GM15510 (cell line): Measurements from ENCODE around the gene EEF1G.

ENCODE experiments used
- POLR2A ChIP-seq: IDR thresholded peaks from 3 replicates; pipeline ENCODE4 v1.6.1; 2011; ENCODE audit warnings: borderline replicate concordance; ENCODE audit not compliant: insufficient read length; ENCODE audit errors: extremely low read depth

EEF1G gene

DNA sequence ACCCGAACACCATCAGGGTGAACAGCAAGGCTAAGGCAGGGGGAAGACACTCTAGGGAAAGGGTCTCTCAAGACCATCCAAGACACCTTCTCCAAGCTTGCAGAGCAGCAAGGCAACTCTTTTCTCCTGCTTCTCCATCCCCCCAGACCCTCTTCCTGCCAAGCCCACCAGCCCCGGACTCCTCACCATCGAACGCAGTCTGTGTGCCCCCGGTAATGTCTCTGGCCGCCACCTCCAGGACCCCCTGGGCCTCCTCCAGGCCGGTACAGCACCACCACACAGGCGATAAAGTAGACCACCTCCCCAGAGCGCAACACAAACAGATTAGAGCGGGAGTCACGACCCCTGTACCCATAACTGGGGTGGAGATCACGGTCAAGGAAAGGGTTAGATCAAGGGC is 35.1 kb upstream of the EEF1G start:
- no peak for TF ChIP-seq POLR2A

DNA sequence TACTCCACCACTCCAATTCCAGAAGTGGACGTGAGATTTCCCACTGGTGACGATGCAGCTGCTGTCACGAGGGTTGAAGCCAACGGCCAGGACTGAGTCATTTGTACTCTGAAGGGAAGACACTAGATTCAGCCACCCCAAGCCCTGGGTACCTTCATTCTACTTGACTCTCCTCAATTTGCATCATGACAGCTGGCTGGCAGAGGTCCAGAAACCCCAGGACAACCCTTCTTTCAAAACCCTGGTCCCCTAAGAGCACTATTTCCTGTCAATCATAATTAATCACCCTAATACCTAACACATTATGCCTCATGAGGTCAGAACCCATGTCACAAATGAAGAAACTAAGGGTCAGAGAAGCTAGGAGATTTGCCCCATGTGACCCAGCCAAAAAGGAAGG is 34.0 kb upstream of the EEF1G start:
- no peak for TF ChIP-seq POLR2A

DNA sequence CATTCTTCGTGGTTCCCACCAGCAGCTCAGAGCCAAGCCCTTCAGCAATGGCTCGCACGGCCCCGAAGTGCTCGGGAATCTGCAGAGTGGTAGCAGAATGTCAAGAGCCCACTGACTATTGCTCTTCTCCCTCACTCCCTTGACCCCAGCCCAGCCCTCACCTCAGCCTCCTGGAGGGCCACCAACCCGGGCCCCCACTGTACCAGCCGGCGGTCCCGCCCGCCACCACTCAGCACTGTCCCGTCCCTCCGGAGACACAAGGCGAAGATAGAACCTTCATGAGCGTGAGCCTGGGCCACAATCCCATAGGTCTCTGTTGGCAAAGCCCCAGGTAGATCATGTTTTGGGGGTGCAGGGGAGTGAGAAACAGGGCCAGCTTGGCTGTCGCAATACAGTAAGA is 32.2 kb upstream of the EEF1G start:
- no peak for TF ChIP-seq POLR2A

DNA sequence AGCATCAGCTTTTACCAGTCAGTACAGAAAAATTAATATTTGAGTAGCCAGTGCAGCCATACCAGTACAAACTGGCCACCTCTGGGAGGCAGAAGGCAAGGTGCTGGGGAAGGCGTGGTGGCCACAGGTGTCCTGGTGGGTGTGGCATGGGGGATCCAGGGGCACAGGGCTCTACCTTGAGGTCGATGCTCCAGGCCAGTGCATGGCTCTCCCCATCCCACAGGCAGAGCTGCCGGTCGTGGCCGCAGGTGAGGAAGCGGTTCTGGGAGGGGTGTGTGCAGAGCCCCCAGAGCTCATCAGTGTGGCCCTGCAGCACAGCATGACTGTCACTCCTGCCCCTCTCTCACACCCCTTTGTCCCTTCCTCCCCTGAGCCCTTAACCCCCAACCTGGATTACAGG is 31.8 kb upstream of the EEF1G start:
- TF ChIP-seq POLR2A = no peak

GRCh38 chr11:62604460-62605120 is 30.9 kb upstream of the EEF1G start:
- no peak for TF ChIP-seq POLR2A

DNA sequence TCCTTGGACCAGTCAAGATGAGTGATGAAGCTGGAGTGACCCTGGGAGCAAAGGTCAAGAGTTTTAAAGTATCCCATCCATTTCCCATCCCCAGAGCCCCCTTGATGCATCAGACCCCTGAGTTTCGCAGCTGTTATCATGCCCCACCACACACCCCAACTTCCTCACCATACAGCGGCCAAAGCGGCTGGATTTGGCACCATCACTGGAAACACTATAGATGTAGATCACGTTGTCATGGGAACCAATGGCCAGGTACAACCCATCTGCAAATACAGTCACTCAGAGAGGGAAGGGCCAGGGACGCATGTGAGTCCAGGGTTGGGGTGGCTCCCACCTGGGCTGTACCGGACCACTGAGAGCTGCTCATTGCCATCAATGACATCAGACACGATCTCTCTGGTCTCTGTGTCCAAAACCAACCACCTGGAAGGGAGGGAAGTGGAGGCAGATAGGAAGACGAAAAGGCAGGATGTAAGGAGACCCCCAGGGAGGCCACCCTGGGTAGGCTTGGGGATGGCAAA is 30.1 kb upstream of the EEF1G start:
- TF ChIP-seq POLR2A = no peak

DNA sequence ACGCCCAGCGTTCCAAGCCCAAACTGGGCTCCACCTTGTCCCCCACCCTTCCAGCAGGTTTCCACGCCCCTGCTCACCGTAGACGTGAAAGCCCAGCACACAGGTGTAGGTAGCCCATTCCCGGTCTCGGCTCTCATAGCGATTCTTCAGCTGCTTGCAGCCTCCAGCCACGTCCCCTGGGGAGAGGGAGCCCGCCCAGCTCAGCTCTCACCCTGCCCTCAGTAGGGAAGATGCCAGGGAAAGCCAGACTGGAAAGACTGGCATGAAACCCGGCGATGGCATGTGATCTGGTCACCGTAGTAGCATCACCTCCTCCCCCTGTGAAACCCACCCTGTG is 29.3 kb upstream of the EEF1G start:
- TF ChIP-seq POLR2A = no peak

DNA sequence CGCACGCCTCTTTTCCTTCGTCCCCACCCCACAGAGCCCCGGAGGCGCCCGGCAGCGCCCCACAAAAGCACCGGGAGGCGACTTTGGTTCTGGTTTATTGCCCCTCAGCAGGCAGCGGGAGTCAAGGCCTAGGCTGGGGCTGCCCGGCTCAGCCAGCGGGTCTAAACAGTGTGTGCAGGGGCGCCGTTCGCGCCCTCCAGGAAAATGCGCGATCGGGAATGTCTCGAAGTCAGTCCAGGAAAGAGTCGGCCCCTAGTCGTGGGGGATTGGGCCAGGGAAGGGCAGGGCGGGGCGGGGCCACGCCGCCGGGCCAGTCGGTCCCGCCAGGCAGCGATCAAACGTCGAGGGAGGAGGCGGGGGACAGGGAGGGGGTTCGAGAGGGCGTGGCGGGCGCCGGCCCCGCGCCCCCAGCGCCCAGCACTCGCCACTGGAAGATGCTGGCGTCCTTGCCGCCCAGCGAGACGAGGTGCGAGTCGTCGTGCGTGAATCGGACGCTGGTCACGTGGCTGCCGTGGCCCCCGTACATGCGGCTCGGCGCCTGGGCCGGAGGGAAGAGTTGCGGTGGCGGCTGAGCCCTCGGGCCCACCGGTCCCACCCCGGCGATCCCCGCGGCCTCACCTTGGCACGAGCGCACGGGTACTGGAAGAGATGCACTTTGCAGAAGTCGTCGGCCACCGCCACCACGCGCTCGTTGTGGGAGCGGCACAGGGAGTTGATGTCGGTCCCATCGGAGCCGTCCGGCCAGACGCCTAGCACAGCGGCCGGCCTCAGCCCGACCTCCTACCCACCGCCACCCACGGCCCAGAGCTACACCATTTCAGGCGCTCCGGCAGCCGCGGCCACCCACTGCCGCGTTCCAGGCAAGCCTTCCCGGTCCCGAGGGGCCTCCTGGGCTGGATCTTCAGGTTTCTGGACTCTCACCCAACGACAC is 28.7 kb upstream of the EEF1G start:
- TF ChIP-seq POLR2A = peak; percentile 65

- peak; percentile 37 for TF ChIP-seq POLR2A
These were observed 27.9 kb upstream of the EEF1G start, which contains the start of gene MTA2 for GRCh38 chr11:62601372-62602140. TSS of gene MTA2 (minus strand) at chr11:62601865. CDS start at chr11:62601450, 415 bp downstream.

DNA sequence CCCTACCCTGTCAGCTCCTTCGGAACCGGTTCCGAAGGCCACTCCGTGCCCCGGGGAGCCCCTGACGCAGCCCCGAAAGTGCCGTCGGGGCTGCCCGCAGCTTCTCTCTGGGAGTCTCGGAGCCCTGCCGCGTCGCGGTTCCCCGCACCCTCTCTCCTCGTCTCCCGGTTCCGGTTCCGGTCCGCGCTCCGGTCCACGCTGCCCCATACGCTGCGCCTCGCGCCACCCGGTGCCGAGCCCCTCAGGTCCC is 27.4 kb upstream of the EEF1G start:
- no peak for TF ChIP-seq POLR2A

- no peak for TF ChIP-seq POLR2A
These were observed 26.9 kb upstream of the EEF1G start for GRCh38 chr11:62600367-62601121.

- TF ChIP-seq POLR2A = no peak
These were observed 26.2 kb upstream of the EEF1G start for GRCh38 chr11:62599901-62600300.

DNA sequence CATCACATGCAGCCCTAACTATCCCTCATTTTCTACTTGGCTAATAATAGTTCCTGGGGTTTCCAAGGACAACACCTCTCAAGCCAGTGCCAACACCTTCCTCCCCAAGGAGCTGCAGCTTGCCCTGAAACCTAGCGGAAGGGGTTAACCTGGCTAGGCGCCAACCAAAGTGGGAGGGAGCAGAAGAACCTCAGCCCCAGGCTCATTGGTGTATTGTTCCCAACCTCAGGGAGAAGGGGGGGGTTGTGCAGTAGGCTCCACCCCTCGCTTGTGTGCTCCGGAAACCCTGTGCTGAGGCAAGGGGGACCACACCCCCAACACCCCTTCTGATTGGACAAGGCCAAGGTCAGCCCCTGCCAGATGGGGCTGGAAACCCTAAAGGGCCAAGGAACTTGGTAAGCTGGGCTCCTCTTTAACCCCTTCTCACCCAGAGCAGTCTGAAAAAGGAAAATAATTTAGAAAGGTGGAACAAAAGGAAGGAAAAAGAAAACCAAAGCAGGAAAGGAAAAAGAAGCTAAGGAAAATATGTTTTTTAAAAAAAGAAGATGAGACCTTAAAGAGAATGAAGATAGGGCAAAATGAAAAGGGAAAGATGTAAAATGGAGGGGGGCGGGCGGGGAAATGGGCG is 25.5 kb upstream of the EEF1G start:
- TF ChIP-seq POLR2A = no peak

DNA sequence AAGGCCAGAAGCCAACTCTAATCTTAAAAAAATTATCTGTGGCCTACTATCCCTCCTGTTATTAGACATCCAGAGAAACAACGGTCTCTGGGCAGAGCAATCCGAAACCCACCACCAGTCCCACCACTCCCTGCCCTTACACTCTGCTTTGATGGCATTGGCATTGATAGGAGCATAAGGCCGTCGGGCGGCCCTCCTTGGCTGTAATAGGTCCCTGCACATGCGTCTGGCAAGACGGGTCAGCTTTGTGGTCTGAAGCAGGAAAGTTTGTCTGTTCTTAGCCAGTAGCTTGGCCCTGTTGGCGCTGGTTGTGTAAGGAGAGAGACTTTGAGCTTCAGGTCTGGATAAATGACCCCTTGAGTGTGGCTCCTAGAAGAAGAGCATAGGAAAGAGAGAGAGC is 21.4 kb upstream of the EEF1G start:
- TF ChIP-seq POLR2A = no peak

GRCh38 chr11:62593434-62594044 is 19.8 kb upstream of the EEF1G start:
- no peak for TF ChIP-seq POLR2A

DNA sequence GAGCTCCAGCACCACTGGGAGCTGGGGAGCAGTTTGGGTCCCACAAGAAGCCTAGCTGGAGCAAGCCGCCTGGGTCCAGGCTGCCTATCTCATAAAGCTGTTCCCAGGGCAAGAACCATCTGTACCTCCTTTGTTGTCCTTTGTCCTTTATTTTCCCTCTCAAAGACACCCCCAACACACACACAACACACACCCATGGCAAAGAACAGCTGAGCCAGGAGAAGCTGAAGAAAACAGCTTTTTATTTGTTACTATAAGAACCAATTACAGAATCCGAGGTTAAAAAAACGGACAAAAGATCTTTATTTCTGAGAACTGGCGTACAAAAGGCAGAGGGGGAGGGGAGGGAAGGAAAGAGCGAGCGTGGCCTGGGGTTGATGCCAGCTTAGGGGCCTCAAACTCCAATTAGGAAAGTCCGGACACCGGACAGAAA is 19.3 kb upstream of the EEF1G start:
- no peak for TF ChIP-seq POLR2A
